Amniotic stem cell (primary cell): ENCODE data around the gene TUBA4A.
A peak's percentile ranks its signal among the peaks of the same experiment; 100 is the strongest.

Source experiments
- DNase-seq: peaks from one replicate; lab custom pipeline; 2025; lab: John Stamatoyannopoulos, UW

Gene TUBA4A

GRCh38 chr2:219286436-219287115, 32.9 kb upstream of the TUBA4A start:
- DNase-seq, result no peak

- DNase-seq, result no peak
Observed at GRCh38 chr2:219285894-219286425, 32.2 kb upstream of the TUBA4A start.

- no peak for DNase-seq
Observed at GRCh38 chr2:219285373-219285735, 31.6 kb upstream of the TUBA4A start.

GRCh38 chr2:219284501-219285372, 31.0 kb upstream of the TUBA4A start:
- DNase-seq, result no peak

GRCh38 chr2:219282943-219283581, 29.3 kb upstream of the TUBA4A start:
- DNase-seq, result no peak

GRCh38 chr2:219282375-219282774, 28.7 kb upstream of the TUBA4A start:
- no peak for DNase-seq

GRCh38 chr2:219281588-219281987, 27.9 kb upstream of the TUBA4A start:
- DNase-seq, result no peak

GRCh38 chr2:219280651-219281050, 26.9 kb upstream of the TUBA4A start:
- DNase-seq, result no peak

- no peak for DNase-seq
Observed at GRCh38 chr2:219279916-219280516, 26.3 kb upstream of the TUBA4A start.

- peak; percentile 98 for DNase-seq
Observed at GRCh38 chr2:219279151-219279915, 25.6 kb upstream of the TUBA4A start, which contains the start of gene DNAJB2. Gene DNAJB2 (plus strand): TSS chr2:219279366. CDS start chr2:219279834, 468 bp downstream.

- no peak for DNase-seq
Observed at GRCh38 chr2:219278655-219279150, 25.0 kb upstream of the TUBA4A start.

- peak; percentile 56 for DNase-seq
Observed at GRCh38 chr2:219277703-219278654, 24.3 kb upstream of the TUBA4A start.

- peak; percentile 85 for DNase-seq
Observed at GRCh38 chr2:219274361-219274921, 20.7 kb upstream of the TUBA4A start.

- no peak for DNase-seq
Observed at GRCh38 chr2:219273937-219274336, 20.2 kb upstream of the TUBA4A start.

- no peak for DNase-seq
Observed at GRCh38 chr2:219272995-219273394, 19.3 kb upstream of the TUBA4A start.

GRCh38 chr2:219272356-219272755, 18.6 kb upstream of the TUBA4A start:
- DNase-seq, result no peak

GRCh38 chr2:219271021-219271420, 17.3 kb upstream of the TUBA4A start:
- DNase-seq, result no peak

- DNase-seq, result no peak
Observed at GRCh38 chr2:219270055-219270372, 16.3 kb upstream of the TUBA4A start.

- no peak for DNase-seq
Observed at GRCh38 chr2:219269362-219270054, 15.8 kb upstream of the TUBA4A start.
